Measurements from ENCODE around the gene ASTN2.

- TF ChIP-seq EZH2phosphoT487 (IDR thresholded peaks at IDR 0.05; ENCODE audit: borderline replicate concordance, low read depth, low read length) (no peak), CTCF (conservative IDR thresholded peaks at IDR 0.05; ENCODE audit: low read length) (no peak)
These were observed 474.1 kb downstream of the ASTN2 start for GRCh38 chr9:116940614-116941215.
